SK-N-SH treated with all-trans-retinoic acid at 6 μM for 48 hours (cell line): ENCODE measurements around the gene RAP1A.

Experiments
- ATAC-seq: fragments of 200-7000 bp; cut with Tn5 transposase; 3 replicates; pipeline ENCODE4 v1.9.1; 2020; ENCODE audit warnings: mild to moderate bottlenecking, moderate library complexity
- ARNTL ChIP-seq: fragments of 450-650 bp; formaldehyde crosslinking; IDR thresholded peaks from 2 replicates; pipeline ENCODE4 v1.5.0; 2020; ENCODE audit warnings: low read depth, mild to moderate bottlenecking, moderate library complexity, borderline replicate concordance
- BACH2 ChIP-seq: fragments of 250-450 bp; sonication (Bioruptor Pico); IDR thresholded peaks from 2 replicates; pipeline ENCODE4 v1.9.0; 2021; ENCODE audit warnings: mild to moderate bottlenecking, borderline replicate concordance
- CSDC2 ChIP-seq: fragments of 250-450 bp; sonication (Bioruptor Pico); IDR thresholded peaks from 2 replicates; pipeline ENCODE4 v1.5.0; 2020; ENCODE audit warnings: mild to moderate bottlenecking, moderate library complexity
- GLIS3 ChIP-seq: fragments of 250-450 bp; sonication (Bioruptor Pico); IDR thresholded peaks from 2 replicates; pipeline ENCODE4 v1.5.0; 2020; ENCODE audit warnings: mild to moderate bottlenecking, moderate library complexity
- PPARA ChIP-seq: fragments of 250-450 bp; sonication (Bioruptor Pico); IDR thresholded peaks from 2 replicates; pipeline ENCODE4 v1.5.0; 2020; ENCODE audit warnings: mild to moderate bottlenecking, borderline replicate concordance
- RARB ChIP-seq: fragments of 250-450 bp; sonication (Bioruptor Pico); IDR thresholded peaks from 2 replicates; pipeline ENCODE4 v1.8.0; 2021; ENCODE audit warnings: mild to moderate bottlenecking, moderate library complexity
- SNAI2 ChIP-seq: fragments of 250-450 bp; sonication (Bioruptor Pico); IDR thresholded peaks from 2 replicates; pipeline ENCODE4 v1.5.0; 2020; ENCODE audit warnings: mild to moderate bottlenecking, moderate library complexity
- TCF4 ChIP-seq: fragments of 250-450 bp; sonication (Bioruptor Pico); IDR thresholded peaks from 2 replicates; pipeline ENCODE4 v1.8.0; 2021; ENCODE audit warnings: mild to moderate bottlenecking, moderate library complexity, borderline replicate concordance
- ZC3H10 ChIP-seq: fragments of 250-450 bp; sonication (Bioruptor Pico); IDR thresholded peaks from 2 replicates; pipeline ENCODE4 v1.5.1; 2021; ENCODE audit warnings: mild to moderate bottlenecking, moderate library complexity
- ZFP3 ChIP-seq: fragments of 250-450 bp; sonication (Bioruptor Pico); IDR thresholded peaks from 2 replicates; pipeline ENCODE4 v1.5.0; 2020; ENCODE audit warnings: mild to moderate bottlenecking, moderate library complexity
- ZNF70 ChIP-seq: fragments of 450-650 bp; formaldehyde crosslinking; IDR thresholded peaks from 2 replicates; pipeline ENCODE4 v1.5.0; 2020; ENCODE audit warnings: mild to moderate bottlenecking, moderate library complexity
- ZNF8 ChIP-seq: fragments of 450-650 bp; formaldehyde crosslinking; IDR thresholded peaks from 2 replicates; pipeline ENCODE4 v1.5.0; 2020; ENCODE audit warnings: mild to moderate bottlenecking, moderate library complexity
- TF ChIP-seq, protein P1 (sequence below): fragments of 250-450 bp; sonication (Bioruptor Pico); IDR thresholded peaks from 2 replicates; pipeline ENCODE4 v1.8.0; 2020; ENCODE audit warnings: mild to moderate bottlenecking, moderate library complexity, borderline replicate concordance
- TF ChIP-seq, protein P2 (sequence below): fragments of 250-450 bp; sonication (Bioruptor Pico); IDR thresholded peaks from 2 replicates; pipeline ENCODE4 v1.5.1; 2020; ENCODE audit warnings: low read depth, mild to moderate bottlenecking, moderate library complexity
- TF ChIP-seq, protein P3 (sequence below): fragments of 250-450 bp; sonication (Bioruptor Pico); IDR thresholded peaks from 2 replicates; pipeline ENCODE4 v1.5.0; 2020; ENCODE audit warnings: mild to moderate bottlenecking, moderate library complexity
- TF ChIP-seq, protein P4 (sequence below): fragments of 250-450 bp; sonication (Bioruptor Pico); IDR thresholded peaks from 2 replicates; pipeline ENCODE4 v1.8.0; 2021; ENCODE audit warnings: low read depth, mild to moderate bottlenecking, moderate library complexity, borderline replicate concordance

RAP1A gene

DNA sequence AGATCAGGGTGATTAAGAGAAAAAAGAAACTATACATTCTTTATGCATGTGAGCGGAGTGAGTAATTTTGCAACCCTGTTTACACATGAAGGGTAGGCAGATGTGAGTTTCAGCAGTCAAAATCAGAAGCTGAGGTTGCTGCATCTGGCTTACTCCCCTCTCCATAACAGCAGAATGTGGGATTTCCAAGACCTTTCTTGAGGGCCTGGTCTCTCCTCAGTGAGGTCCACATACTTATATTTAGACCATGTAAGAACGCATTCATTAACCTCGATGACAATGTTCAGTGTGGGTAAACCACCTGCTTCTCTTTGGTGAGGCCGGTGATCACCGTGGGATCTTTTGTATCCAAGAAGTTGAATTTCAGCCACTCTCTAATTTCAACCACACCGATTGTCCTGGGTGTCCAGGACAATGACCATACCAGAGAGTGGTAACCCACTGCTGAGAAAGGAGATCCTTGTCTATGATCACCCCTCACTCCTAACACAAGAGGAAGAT is 18.7 kb upstream of the RAP1A start (continued):
- TF ChIP-seq, protein P1, sequence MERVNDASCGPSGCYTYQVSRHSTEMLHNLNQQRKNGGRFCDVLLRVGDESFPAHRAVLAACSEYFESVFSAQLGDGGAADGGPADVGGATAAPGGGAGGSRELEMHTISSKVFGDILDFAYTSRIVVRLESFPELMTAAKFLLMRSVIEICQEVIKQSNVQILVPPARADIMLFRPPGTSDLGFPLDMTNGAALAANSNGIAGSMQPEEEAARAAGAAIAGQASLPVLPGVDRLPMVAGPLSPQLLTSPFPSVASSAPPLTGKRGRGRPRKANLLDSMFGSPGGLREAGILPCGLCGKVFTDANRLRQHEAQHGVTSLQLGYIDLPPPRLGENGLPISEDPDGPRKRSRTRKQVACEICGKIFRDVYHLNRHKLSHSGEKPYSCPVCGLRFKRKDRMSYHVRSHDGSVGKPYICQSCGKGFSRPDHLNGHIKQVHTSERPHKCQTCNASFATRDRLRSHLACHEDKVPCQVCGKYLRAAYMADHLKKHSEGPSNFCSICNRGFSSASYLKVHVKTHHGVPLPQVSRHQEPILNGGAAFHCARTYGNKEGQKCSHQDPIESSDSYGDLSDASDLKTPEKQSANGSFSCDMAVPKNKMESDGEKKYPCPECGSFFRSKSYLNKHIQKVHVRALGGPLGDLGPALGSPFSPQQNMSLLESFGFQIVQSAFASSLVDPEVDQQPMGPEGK = no peak
- TF ChIP-seq CSDC2 = no peak
- no peak for TF ChIP-seq ZFP3 (CRISPR knock-in tag)
- TF ChIP-seq ZC3H10 (CRISPR knock-in tag) = no peak
- TF ChIP-seq ARNTL (CRISPR knock-in tag) = no peak
- TF ChIP-seq, protein P2, sequence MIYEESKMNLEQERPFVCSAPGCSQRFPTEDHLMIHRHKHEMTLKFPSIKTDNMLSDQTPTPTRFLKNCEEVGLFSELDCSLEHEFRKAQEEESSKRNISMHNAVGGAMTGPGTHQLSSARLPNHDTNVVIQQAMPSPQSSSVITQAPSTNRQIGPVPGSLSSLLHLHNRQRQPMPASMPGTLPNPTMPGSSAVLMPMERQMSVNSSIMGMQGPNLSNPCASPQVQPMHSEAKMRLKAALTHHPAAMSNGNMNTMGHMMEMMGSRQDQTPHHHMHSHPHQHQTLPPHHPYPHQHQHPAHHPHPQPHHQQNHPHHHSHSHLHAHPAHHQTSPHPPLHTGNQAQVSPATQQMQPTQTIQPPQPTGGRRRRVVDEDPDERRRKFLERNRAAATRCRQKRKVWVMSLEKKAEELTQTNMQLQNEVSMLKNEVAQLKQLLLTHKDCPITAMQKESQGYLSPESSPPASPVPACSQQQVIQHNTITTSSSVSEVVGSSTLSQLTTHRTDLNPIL (CRISPR knock-in tag) = no peak
- no peak for TF ChIP-seq RARB (CRISPR knock-in tag)

DNA sequence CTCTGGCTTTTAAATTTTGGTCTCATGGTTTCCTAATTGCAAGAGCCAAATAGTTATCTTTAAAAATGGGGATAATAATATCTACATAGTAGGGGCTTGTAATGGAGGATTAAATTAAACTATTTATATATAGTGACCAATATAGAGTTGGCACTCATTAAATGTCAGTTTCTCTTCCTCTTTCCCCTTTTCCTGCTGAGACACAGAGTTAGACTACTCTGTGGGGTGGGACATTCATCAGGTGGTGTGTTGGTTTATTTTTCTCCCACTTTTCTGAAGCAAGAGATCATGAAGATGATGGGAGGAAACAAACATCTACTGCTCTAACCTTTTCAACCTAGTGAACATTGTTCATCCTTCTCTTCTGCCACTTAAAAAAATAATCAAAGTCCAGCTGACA is 17.3 kb upstream of the RAP1A start:
- ATAC-seq = no peak
- TF ChIP-seq ARNTL (CRISPR knock-in tag) (no peak), PPARA (CRISPR knock-in tag) (no peak), ZNF70 (no peak), ZNF8 (CRISPR knock-in tag) (no peak), BACH2 (CRISPR knock-in tag) (no peak), TCF4 (CRISPR knock-in tag) (no peak), SNAI2 (no peak), GLIS3 (CRISPR knock-in tag) (no peak), CSDC2 (no peak)
- TF ChIP-seq, protein P3, sequence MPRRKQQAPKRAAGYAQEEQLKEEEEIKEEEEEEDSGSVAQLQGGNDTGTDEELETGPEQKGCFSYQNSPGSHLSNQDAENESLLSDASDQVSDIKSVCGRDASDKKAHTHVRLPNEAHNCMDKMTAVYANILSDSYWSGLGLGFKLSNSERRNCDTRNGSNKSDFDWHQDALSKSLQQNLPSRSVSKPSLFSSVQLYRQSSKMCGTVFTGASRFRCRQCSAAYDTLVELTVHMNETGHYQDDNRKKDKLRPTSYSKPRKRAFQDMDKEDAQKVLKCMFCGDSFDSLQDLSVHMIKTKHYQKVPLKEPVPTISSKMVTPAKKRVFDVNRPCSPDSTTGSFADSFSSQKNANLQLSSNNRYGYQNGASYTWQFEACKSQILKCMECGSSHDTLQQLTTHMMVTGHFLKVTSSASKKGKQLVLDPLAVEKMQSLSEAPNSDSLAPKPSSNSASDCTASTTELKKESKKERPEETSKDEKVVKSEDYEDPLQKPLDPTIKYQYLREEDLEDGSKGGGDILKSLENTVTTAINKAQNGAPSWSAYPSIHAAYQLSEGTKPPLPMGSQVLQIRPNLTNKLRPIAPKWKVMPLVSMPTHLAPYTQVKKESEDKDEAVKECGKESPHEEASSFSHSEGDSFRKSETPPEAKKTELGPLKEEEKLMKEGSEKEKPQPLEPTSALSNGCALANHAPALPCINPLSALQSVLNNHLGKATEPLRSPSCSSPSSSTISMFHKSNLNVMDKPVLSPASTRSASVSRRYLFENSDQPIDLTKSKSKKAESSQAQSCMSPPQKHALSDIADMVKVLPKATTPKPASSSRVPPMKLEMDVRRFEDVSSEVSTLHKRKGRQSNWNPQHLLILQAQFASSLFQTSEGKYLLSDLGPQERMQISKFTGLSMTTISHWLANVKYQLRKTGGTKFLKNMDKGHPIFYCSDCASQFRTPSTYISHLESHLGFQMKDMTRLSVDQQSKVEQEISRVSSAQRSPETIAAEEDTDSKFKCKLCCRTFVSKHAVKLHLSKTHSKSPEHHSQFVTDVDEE = no peak
- TF ChIP-seq, protein P1 = no peak
- TF ChIP-seq, protein P4, sequence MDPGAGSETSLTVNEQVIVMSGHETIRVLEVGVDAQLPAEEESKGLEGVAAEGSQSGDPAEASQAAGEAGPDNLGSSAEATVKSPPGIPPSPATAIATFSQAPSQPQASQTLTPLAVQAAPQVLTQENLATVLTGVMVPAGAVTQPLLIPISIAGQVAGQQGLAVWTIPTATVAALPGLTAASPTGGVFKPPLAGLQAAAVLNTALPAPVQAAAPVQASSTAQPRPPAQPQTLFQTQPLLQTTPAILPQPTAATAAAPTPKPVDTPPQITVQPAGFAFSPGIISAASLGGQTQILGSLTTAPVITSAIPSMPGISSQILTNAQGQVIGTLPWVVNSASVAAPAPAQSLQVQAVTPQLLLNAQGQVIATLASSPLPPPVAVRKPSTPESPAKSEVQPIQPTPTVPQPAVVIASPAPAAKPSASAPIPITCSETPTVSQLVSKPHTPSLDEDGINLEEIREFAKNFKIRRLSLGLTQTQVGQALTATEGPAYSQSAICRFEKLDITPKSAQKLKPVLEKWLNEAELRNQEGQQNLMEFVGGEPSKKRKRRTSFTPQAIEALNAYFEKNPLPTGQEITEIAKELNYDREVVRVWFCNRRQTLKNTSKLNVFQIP (CRISPR knock-in tag) = no peak

DNA sequence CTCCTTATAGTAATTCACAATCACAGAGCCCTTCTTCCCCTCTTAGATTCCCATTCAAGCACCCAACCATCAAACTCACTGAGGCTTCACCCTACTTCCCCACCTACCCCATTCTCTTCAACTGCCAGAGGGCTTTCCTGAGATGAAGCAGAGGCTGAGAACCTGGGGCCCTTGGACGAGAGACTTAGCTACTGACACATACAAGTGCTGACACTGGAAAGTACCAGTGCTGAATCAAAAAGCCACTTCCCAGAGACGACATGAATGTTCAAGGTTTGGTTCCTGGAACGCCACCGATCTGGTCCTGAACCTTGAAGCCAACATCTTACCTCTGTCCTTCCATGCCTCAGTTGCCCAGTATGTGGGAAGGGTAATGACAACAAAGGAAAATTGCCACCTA is 16.6 kb upstream of the RAP1A start:
- no peak for ATAC-seq
- TF ChIP-seq RARB (CRISPR knock-in tag) (no peak), ARNTL (CRISPR knock-in tag) (no peak)
- TF ChIP-seq, protein P4 (CRISPR knock-in tag) = no peak
- TF ChIP-seq, protein P2 (CRISPR knock-in tag) = no peak
